GM10266 (cell line): ENCODE results near the gene KLC1.

ENCODE experiments used
- DNase-seq: peaks from one replicate; pipeline ENCODE4 v3.0.0; 2012; ENCODE audit errors: extremely low spot score
- CTCF ChIP-seq: IDR thresholded peaks from 2 replicates; pipeline ENCODE4 v1.5.1; 2012; ENCODE audit warnings: mild to moderate bottlenecking, low read depth; ENCODE audit not compliant: control insufficient read depth, insufficient read depth; ENCODE audit errors: missing control alignments

The KLC1 gene

GRCh38 chr14:103696466-103697071 is 67.6 kb downstream of the KLC1 start:
- no peak for TF ChIP-seq CTCF
- no peak for DNase-seq

DNA sequence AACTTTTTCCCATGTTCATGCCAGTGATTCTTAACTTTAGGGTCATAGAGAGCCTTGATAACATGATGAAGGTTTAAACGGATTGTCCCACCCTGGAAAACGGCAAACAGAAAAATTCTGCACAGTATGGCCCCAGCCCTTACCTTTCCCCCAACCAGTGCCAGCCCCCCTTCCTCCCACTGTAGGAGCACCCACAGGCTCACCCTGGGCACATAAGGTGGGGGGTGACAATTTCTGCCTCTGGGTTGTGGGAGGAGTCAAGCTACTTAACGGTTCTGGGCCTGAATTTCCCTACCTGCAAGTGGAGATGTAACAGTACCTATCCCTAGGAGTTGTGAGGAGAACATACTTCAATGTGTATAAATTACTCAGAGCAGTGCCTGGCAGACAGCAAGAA is 68.2 kb downstream of the KLC1 start:
- DNase-seq, result no peak
- TF ChIP-seq CTCF, result no peak

DNA sequence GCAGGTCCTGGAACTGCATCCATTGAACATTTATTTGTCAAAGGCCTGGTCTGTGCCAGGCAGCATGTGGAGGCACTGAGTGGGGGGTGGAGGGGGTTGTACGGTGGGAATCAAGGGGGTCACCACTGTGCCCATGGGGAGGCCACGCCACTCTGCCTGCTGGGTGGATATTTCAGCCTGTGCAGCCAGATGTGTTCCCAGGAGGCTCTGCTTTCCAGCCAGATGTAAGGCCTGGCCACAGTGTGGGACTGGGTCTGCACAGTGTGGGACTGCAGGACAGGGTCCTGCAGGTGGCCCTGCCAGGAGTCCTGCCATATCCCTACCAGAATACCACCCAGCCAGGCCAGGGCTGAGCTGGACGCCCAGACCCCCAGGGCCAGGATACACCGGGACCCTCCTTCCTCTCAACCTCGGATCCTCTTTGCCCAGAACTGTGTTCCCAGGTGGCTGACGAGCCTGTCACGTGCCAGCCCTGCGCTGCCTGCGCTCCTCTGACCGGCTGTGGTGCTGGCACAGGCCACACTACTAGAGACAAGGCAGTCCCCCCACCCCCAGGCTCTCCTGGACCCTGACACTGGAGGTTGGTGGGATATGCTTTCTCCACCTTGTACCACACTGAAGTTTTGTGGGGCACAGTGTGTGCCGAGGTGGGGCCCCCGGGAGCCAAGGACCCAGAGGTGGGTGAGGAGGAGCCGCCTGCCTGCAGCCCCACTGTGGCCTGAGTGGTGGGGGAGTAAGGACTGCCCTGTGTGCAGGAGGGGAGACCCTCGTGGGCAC is 68.8 kb downstream of the KLC1 start:
- no peak for TF ChIP-seq CTCF
- DNase-seq, result no peak

- no peak for DNase-seq
These were observed 69.6 kb downstream of the KLC1 start for GRCh38 chr14:103698380-103699260.

GRCh38 chr14:103699261-103699661 is 70.2 kb downstream of the KLC1 start:
- DNase-seq, result no peak
- no peak for TF ChIP-seq CTCF

More at GRCh38 chr14:103698380-103699260, 69.6 kb downstream of the KLC1 start:
- TF ChIP-seq CTCF, result no peak

DNA sequence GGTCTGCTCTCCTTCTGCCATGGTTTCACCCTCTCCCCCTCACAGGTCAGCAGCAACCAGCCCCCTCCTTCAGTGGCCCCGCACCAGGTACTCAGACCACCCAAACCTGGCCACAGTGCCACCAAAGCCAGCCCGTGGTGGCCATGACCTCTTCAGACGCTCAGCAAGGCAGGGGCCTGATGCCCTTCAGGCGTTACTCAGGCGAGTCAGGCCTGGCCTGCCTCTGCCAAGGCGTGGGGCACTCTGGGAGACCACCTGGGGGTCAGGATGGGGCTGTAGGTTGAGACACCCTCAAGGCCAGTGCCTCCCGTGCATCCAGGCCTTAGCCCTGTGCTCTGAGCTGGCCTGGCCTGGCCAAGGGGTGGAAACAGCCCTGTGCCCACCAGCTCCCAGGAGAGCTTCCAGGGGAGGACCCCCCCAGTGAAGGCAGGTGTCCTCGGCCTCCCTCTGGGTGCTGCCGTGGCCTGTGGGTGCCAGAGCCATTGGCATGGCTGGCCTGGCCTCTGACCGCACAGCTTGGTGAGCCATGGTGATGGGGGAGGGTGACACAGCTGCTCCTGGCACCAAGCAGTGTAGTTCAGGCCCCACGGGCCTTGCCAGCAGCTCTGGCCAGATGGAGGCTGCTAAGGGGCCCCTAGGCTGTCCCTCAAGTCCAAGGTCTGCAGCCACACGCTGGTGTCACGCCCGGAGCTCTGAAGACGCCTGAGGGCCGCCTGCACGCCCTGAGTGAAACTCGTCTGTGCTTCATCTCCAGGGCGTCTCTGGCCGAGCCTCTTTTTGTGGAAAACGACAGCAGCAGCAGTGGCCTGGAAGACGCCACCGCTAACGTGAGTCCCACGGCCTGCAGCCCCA is 71.1 kb downstream of the KLC1 start:
- DNase-seq, result no peak
- no peak for TF ChIP-seq CTCF
